Kidney (tissue), 14 donors: Measurements from ENCODE around the gene ATP2B3. TPM values are rescaled to one million over a fixed set of nuclear protein-coding genes. Genes with fewer than 3 reads are reported as not detected.

ENCODE experiments used
- DNase-seq, 5 donors: peaks; one replicate each; pipeline ENCODE4 v3.0.0-alpha.2; 2013 to 2020
- FAIRE-seq: peaks from 2 replicates; lab custom pipeline; 2012; peaks lifted over from hg19 to GRCh38; lab: Jason Lieb, UNC
- H3K27ac ChIP-seq, 2 donors: one replicate each; pipeline ENCODE4 v1.7.0; 2013; ENCODE audit warnings: low read depth in 2 of 2, low read length in 2 of 2, inconsistent platforms in 1 of 2
- H3K27me3 ChIP-seq: one replicate; pipeline ENCODE4 v1.7.1; 2013; ENCODE audit warnings: low read length, inconsistent platforms; ENCODE audit not compliant: control insufficient read depth, insufficient read depth
- H3K36me3 ChIP-seq, 3 donors: one replicate each; pipeline versions ENCODE4 v1.7.0 to v1.7.1; 2013; ENCODE audit warnings: low read length in 3 of 3, control low read depth in 1 of 3, inconsistent platforms in 1 of 3; ENCODE audit not compliant: insufficient read depth in 3 of 3, control insufficient read depth in 2 of 3
- H3K4me1 ChIP-seq, 3 donors: one replicate each; pipeline versions ENCODE4 v1.7.0 to v1.7.1; 2013; ENCODE audit warnings: low read length in 3 of 3, inconsistent platforms in 1 of 3, low read depth in 1 of 3; ENCODE audit not compliant: control insufficient read depth in 2 of 3, insufficient read depth in 2 of 3
- H3K4me3 ChIP-seq, 3 donors: one replicate each; pipeline versions ENCODE4 v1.7.0 to v1.8.1; 2013; ENCODE audit warnings: low read length in 3 of 3, control low read depth in 1 of 3, inconsistent platforms in 1 of 3
- H3K9ac ChIP-seq, 3 donors: one replicate each; pipeline versions ENCODE4 v1.7.0 to v1.7.1; 2013; ENCODE audit warnings: low read length in 3 of 3, control low read depth in 1 of 3, inconsistent platforms in 1 of 3
- H3K9me3 ChIP-seq, 3 donors: one replicate each; pipeline versions ENCODE4 v1.7.0 to v1.7.1; 2013; ENCODE audit warnings: low read length in 3 of 3, control low read depth in 1 of 3, inconsistent platforms in 1 of 3; ENCODE audit not compliant: control insufficient read depth in 2 of 3, insufficient read depth in 1 of 3
- CTCF ChIP-seq: IDR thresholded peaks from 3 replicates; pipeline ENCODE4 v1.5.1; 2012; ENCODE audit warnings: mild to moderate bottlenecking, moderate library complexity, borderline replicate concordance; ENCODE audit not compliant: insufficient read depth; ENCODE audit errors: extremely low read depth
- intact Hi-C: fragments of 100-400 bp; cut with DNase I; formaldehyde crosslinking; loops from one replicate; pipeline ENCODE4 v1.11.1; 2022
- polyA plus RNA-seq: library from polyadenylated mRNA; stranded (reverse); fragments of 350-450 nt; fragmentation: Illumina TruSeq; extraction: RNeasy Lipid Tissue Mini Kit (QIAGEN cat#74804); gene quantifications from one replicate; pipeline ENCODE4 v1.2.3, GENCODE V29; 2014; ENCODE audit warnings: low read depth, low replicate concordance; ENCODE audit not compliant: insufficient read depth
- total RNA-seq: library from RNA; stranded (reverse); fragmentation: NEBNext Ultra II Directional; extraction: Animal tissue kit (Norgen Biotek cat#: 25700); gene quantifications from one replicate; pipeline ENCODE4 v1.2.1, GENCODE V29; 2021
- donor health status: control.
- donor health status: control.
- donor health status: control.
- donor health status: control.
- donor health status: control.
- donor health status: DM: yes; HTN: yes; CAD: no.
- donor health status: Normal renal cell carcinoma (clear cell type).

Gene ATP2B3
- total and polyA plus RNA-seq, 2 donors from 2014 or later = 0.37 TPM; not detected in 1

- Histone ChIP-seq H3K27me3 (peaks cover 9% of the 10 kb centered on the region), H3K4me1 (no peaks in the 10 kb centered on the region), H3K27ac (no peak overlapping the region), H3K36me3 (no peaks in the 10 kb centered on the region), H3K4me3 (no peak overlapping the region), H3K9ac (no peak overlapping the region), H3K9me3 (no peaks in the 10 kb centered on the region)
- FAIRE-seq = no peak
- no peak for DNase-seq
- TF ChIP-seq CTCF = no peak
- intact Hi-C loops = no loop called here
Observed at GRCh38 chrX:153521034-153521433, 3.6 kb downstream of the ATP2B3 start.

- Histone ChIP-seq H3K27me3 (peaks cover 3% of the 10 kb centered on the region), H3K4me3 (no peak overlapping the region), H3K4me1 (no peaks in the 10 kb centered on the region), H3K36me3 (no peaks in the 10 kb centered on the region), H3K27ac (no peak overlapping the region), H3K9ac (no peak overlapping the region), H3K9me3 (no peaks in the 10 kb centered on the region)
- intact Hi-C loops = no loop called here
- no peak for FAIRE-seq
- TF ChIP-seq CTCF = no peak
- no peak for DNase-seq
Observed at GRCh38 chrX:153522259-153522658, 4.8 kb downstream of the ATP2B3 start.

- H3K9ac ChIP-seq = no peak overlapping the region
- H3K9me3 ChIP-seq = no peaks in the 10 kb centered on the region
- FAIRE-seq (no peak), DNase-seq (no peak)
- intact Hi-C loops = no loop called here
- H3K27ac ChIP-seq = no peak overlapping the region
- TF ChIP-seq CTCF = no peak
- peaks cover 3% of the 10 kb centered on the region for H3K27me3 ChIP-seq
- H3K4me1 ChIP-seq = no peaks in the 10 kb centered on the region
- H3K36me3 ChIP-seq = no peaks in the 10 kb centered on the region
- H3K4me3 ChIP-seq = no peak overlapping the region
Observed at GRCh38 chrX:153523269-153523668, 5.8 kb downstream of the ATP2B3 start.

- Histone ChIP-seq H3K27ac (no peak overlapping the region), H3K27me3 (no peaks in the 10 kb centered on the region), H3K9me3 (no peaks in the 10 kb centered on the region), H3K4me3 (no peak overlapping the region), H3K4me1 (no peaks in the 10 kb centered on the region), H3K36me3 (no peaks in the 10 kb centered on the region), H3K9ac (no peak overlapping the region)
- TF ChIP-seq CTCF = no peak
- intact Hi-C loops = no loop called here
- FAIRE-seq (no peak), DNase-seq (no peak)
Observed at GRCh38 chrX:153524234-153524633, 6.8 kb downstream of the ATP2B3 start.
